ENCODE results near the gene DKC1. TPM values are rescaled to one million over a fixed set of nuclear protein-coding genes. Genes with fewer than 3 reads are reported as not detected.

The DKC1 gene
- total RNA-seq, 1 donor from 2014 or later: 26.1 TPM

Other genes starting within 250 kb of the DKC1 start
- 39.7 TPM for gene FAM3A, start 246.6 kb upstream of the DKC1 start, total RNA-seq
- 80.2 TPM for gene G6PD, start 216.0 kb upstream of the DKC1 start, total RNA-seq
- 31.4 TPM for gene IKBKG, start 215.2 kb upstream of the DKC1 start, total RNA-seq
- not detected for gene CTAG1A, start 177.7 kb upstream of the DKC1 start, total RNA-seq
- not detected for gene CTAG1B, start 143.6 kb upstream of the DKC1 start, total RNA-seq
- gene CTAG2, start 109.3 kb upstream of the DKC1 start, total RNA-seq: not detected
- 17.4 TPM for gene GAB3, start 11.8 kb upstream of the DKC1 start, total RNA-seq
- gene MPP1, start 42.6 kb downstream of the DKC1 start, total RNA-seq: 57.0 TPM
- gene SMIM9, start 71.8 kb downstream of the DKC1 start, total RNA-seq: not detected
- gene F8A1, start 123.5 kb downstream of the DKC1 start, total RNA-seq: 39.6 TPM

Data from lower lobe of right lung (tissue), 1 donor.